ENCODE results near the gene FHIT. TPM values are rescaled to one million over a fixed set of nuclear protein-coding genes. Genes with fewer than 3 reads are reported as not detected.

Gene FHIT
- total and polyA plus RNA-seq, 4 donors: 2.1 to 14.7 (median 6.6) TPM

DNA sequence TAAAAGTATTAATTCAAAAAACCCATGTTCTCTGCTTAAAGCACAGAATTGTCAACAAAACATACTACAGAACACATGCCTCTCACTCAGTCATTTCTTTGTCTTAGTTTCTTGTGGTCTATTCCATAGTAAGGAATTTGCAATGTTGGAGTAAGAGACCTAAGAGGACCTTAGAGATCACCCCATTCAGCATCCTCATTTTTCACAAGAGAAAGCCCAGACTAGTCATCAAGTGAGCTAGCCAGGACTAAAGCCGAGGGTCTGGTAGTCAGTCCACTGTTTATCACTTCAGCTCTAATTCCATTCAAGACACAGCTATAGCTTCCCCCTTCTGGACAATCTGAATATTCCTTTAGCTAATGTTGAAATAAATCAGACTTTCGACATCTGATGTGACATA, 601.1 kb downstream of the FHIT start:
- 91% methylated on average over 2 of the region's 2 CpGs for WGBS
- no peak for TF ChIP-seq FOXA1 (IDR thresholded peaks at IDR 0.05)
- no peak for TF ChIP-seq TAF1 (conservative IDR thresholded peaks at IDR 0.05)
- TF ChIP-seq, protein P1, sequence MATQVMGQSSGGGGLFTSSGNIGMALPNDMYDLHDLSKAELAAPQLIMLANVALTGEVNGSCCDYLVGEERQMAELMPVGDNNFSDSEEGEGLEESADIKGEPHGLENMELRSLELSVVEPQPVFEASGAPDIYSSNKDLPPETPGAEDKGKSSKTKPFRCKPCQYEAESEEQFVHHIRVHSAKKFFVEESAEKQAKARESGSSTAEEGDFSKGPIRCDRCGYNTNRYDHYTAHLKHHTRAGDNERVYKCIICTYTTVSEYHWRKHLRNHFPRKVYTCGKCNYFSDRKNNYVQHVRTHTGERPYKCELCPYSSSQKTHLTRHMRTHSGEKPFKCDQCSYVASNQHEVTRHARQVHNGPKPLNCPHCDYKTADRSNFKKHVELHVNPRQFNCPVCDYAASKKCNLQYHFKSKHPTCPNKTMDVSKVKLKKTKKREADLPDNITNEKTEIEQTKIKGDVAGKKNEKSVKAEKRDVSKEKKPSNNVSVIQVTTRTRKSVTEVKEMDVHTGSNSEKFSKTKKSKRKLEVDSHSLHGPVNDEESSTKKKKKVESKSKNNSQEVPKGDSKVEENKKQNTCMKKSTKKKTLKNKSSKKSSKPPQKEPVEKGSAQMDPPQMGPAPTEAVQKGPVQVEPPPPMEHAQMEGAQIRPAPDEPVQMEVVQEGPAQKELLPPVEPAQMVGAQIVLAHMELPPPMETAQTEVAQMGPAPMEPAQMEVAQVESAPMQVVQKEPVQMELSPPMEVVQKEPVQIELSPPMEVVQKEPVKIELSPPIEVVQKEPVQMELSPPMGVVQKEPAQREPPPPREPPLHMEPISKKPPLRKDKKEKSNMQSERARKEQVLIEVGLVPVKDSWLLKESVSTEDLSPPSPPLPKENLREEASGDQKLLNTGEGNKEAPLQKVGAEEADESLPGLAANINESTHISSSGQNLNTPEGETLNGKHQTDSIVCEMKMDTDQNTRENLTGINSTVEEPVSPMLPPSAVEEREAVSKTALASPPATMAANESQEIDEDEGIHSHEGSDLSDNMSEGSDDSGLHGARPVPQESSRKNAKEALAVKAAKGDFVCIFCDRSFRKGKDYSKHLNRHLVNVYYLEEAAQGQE (IDR thresholded peaks at IDR 0.05): no peak
- TF ChIP-seq, protein P2, sequence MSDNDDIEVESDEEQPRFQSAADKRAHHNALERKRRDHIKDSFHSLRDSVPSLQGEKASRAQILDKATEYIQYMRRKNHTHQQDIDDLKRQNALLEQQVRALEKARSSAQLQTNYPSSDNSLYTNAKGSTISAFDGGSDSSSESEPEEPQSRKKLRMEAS (IDR thresholded peaks at IDR 0.05): no peak
- no peak for TF ChIP-seq FOXA2 (IDR thresholded peaks at IDR 0.05)
- TF ChIP-seq, protein P3, sequence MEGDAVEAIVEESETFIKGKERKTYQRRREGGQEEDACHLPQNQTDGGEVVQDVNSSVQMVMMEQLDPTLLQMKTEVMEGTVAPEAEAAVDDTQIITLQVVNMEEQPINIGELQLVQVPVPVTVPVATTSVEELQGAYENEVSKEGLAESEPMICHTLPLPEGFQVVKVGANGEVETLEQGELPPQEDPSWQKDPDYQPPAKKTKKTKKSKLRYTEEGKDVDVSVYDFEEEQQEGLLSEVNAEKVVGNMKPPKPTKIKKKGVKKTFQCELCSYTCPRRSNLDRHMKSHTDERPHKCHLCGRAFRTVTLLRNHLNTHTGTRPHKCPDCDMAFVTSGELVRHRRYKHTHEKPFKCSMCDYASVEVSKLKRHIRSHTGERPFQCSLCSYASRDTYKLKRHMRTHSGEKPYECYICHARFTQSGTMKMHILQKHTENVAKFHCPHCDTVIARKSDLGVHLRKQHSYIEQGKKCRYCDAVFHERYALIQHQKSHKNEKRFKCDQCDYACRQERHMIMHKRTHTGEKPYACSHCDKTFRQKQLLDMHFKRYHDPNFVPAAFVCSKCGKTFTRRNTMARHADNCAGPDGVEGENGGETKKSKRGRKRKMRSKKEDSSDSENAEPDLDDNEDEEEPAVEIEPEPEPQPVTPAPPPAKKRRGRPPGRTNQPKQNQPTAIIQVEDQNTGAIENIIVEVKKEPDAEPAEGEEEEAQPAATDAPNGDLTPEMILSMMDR (IDR thresholded peaks at IDR 0.05; ENCODE audit: low read depth, low read length, missing input control): no peak
- TF ChIP-seq RAD21 (IDR thresholded peaks at IDR 0.05): no peak
- TF ChIP-seq NR2F2 (IDR thresholded peaks at IDR 0.05): no peak
- no peak for TF ChIP-seq EGR1 (IDR thresholded peaks at IDR 0.05; ENCODE audit: low read depth in 2 of 2)
- no peak for TF ChIP-seq HNF4A (conservative IDR thresholded peaks at IDR 0.05)
- TF ChIP-seq SP1 (IDR thresholded peaks at IDR 0.05): no peak
- no peak for TF ChIP-seq JUND (IDR thresholded peaks at IDR 0.05)
- TF ChIP-seq, protein P4, sequence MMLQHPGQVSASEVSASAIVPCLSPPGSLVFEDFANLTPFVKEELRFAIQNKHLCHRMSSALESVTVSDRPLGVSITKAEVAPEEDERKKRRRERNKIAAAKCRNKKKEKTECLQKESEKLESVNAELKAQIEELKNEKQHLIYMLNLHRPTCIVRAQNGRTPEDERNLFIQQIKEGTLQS (IDR thresholded peaks at IDR 0.05): no peak
- TF ChIP-seq, protein P5, sequence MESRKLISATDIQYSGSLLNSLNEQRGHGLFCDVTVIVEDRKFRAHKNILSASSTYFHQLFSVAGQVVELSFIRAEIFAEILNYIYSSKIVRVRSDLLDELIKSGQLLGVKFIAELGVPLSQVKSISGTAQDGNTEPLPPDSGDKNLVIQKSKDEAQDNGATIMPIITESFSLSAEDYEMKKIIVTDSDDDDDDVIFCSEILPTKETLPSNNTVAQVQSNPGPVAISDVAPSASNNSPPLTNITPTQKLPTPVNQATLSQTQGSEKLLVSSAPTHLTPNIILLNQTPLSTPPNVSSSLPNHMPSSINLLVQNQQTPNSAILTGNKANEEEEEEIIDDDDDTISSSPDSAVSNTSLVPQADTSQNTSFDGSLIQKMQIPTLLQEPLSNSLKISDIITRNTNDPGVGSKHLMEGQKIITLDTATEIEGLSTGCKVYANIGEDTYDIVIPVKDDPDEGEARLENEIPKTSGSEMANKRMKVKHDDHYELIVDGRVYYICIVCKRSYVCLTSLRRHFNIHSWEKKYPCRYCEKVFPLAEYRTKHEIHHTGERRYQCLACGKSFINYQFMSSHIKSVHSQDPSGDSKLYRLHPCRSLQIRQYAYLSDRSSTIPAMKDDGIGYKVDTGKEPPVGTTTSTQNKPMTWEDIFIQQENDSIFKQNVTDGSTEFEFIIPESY (IDR thresholded peaks at IDR 0.05): no peak
- no peak for TF ChIP-seq GABPA (IDR thresholded peaks at IDR 0.05 in 1 of 2, conservative IDR thresholded peaks at IDR 0.05 in 1 of 2)
- no peak for TF ChIP-seq RXRA (IDR thresholded peaks at IDR 0.05)
- no peak for TF ChIP-seq YY1 (IDR thresholded peaks at IDR 0.05)
- Histone ChIP-seq H3K27ac (ENCODE audit: low read depth in 1 of 2, low read length in 2 of 2) (no peak overlapping the region), H3K27me3 (ENCODE audit: control insufficient read depth in 4 of 4, insufficient read depth in 4 of 4, low read length in 3 of 4) (no peaks in the 10 kb centered on the region), H3K9me3 (ENCODE audit: control insufficient read depth in 4 of 4, low read length in 3 of 4) (no peaks in the 10 kb centered on the region), H3K4me1 (ENCODE audit: control insufficient read depth in 4 of 4, insufficient read depth in 4 of 4, low read length in 3 of 4) (no peaks in the 10 kb centered on the region), H3K4me3 (ENCODE audit: low read depth in 1 of 3, low read length in 3 of 3) (no peak overlapping the region), H3K9ac (ENCODE audit: low read depth in 1 of 2, low read length in 2 of 2) (no peak overlapping the region), H3K36me3 (ENCODE audit: control insufficient read depth in 4 of 4, insufficient read depth in 3 of 4, low read depth in 1 of 4, low read length in 3 of 4) (no peaks in the 10 kb centered on the region)
- no peak for DNase-seq (ENCODE audit: low spot score)

DNA sequence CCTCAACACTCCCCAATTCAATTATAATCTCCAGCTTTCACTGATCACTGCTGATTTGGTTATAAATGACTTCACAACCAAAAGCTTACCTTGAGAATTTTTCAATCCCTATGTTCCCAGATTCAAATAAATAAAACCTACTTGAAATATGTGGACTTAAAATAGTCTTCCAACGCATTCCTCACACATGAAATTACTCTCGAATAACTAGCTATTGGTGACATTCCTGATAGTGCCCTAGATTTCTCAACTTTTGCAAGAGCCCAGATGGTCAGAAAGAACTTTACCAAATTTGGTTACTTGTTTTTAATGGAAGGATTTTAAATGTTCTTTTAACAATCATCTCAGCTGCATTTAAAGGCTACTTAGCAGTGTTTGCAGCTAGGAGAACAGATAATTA, 605.5 kb downstream of the FHIT start:
- Histone ChIP-seq H3K9me3 (ENCODE audit: control insufficient read depth in 4 of 4, low read length in 3 of 4) (no peaks in the 10 kb centered on the region), H3K9ac (ENCODE audit: low read depth in 1 of 2, low read length in 2 of 2) (no peak overlapping the region), H3K4me1 (ENCODE audit: control insufficient read depth in 4 of 4, insufficient read depth in 4 of 4, low read length in 3 of 4) (no peaks in the 10 kb centered on the region), H3K27ac (ENCODE audit: low read depth in 1 of 2, low read length in 2 of 2) (no peak overlapping the region), H3K36me3 (ENCODE audit: control insufficient read depth in 4 of 4, insufficient read depth in 3 of 4, low read depth in 1 of 4, low read length in 3 of 4) (no peaks in the 10 kb centered on the region), H3K27me3 (ENCODE audit: control insufficient read depth in 4 of 4, insufficient read depth in 4 of 4, low read length in 3 of 4) (no peaks in the 10 kb centered on the region), H3K4me3 (ENCODE audit: low read depth in 1 of 3, low read length in 3 of 3) (no peak overlapping the region)
- WGBS: 88% methylated on average over 2 of the region's 2 CpGs
- DNase-seq (ENCODE audit: low spot score): no peak
- TF ChIP-seq, protein P2 (IDR thresholded peaks at IDR 0.05): no peak
- TF ChIP-seq RXRA (IDR thresholded peaks at IDR 0.05) (no peak), FOXA2 (IDR thresholded peaks at IDR 0.05) (no peak), SP1 (IDR thresholded peaks at IDR 0.05) (no peak), FOXA1 (IDR thresholded peaks at IDR 0.05) (no peak), GABPA (IDR thresholded peaks at IDR 0.05 in 1 of 2, conservative IDR thresholded peaks at IDR 0.05 in 1 of 2) (no peak)
- TF ChIP-seq, protein P3 (IDR thresholded peaks at IDR 0.05; ENCODE audit: low read depth, low read length, missing input control): no peak
- TF ChIP-seq, protein P1 (IDR thresholded peaks at IDR 0.05): no peak
- TF ChIP-seq, protein P4 (IDR thresholded peaks at IDR 0.05): no peak

All from liver (tissue), 9 donors.